Coronary artery (tissue), 2 donors: ENCODE measurements around the gene MRPL12.

ENCODE experiments used
- DNase-seq: peaks from one replicate; pipeline ENCODE4 v3.0.0-alpha.2; 2017; ENCODE audit warnings: low spot score
- H3K27ac ChIP-seq, 2 donors: fragments of 200-600 bp; sonication (generic); one replicate each; pipeline ENCODE4 v1.5.1; 2016 to 2019
- H3K4me3 ChIP-seq: fragments of 200-600 bp; sonication (generic); 2 replicates; pipeline ENCODE4 v1.5.1; 2016; ENCODE audit warnings: mild to moderate bottlenecking, moderate library complexity
- CTCF ChIP-seq: fragments of 200-600 bp; sonication (generic); IDR thresholded peaks from one replicate; pipeline ENCODE4 v1.5.1; 2019; ENCODE audit warnings: antibody characterized with exemption

MRPL12 gene

GRCh38 chr17:81702934-81703746 is at the start of gene MRPL12:
MRPL12 (plus strand) TSS chr17:81703367; CDS start chr17:81703502, 135 bp downstream.
- DNase-seq, result peak; percentile 91
- no peak for TF ChIP-seq CTCF
- Histone ChIP-seq H3K4me3 (peak within 1 kb of the TSS; percentile 80), H3K27ac (peak within 1 kb of the TSS; percentile 87 to 93)

GRCh38 chr17:81655378-81656117 is 47.6 kb upstream of the MRPL12 start:
- Histone ChIP-seq H3K4me3 (no peak overlapping the region), H3K27ac (no peak overlapping the region)
- DNase-seq, result no peak
- TF ChIP-seq CTCF, result no peak

- Histone ChIP-seq H3K4me3 (no peak within 1 kb of the TSS), H3K27ac (no peak within 1 kb of the TSS)
- TF ChIP-seq CTCF, result no peak
- DNase-seq, result no peak
These were observed 46.9 kb upstream of the MRPL12 start, which contains the start of gene PDE6G for GRCh38 chr17:81656118-81656743. PDE6G (minus strand) TSS chr17:81656542; CDS start chr17:81653305, 3,237 bp downstream.

GRCh38 chr17:81656835-81657234 is 46.3 kb upstream of the MRPL12 start:
- no peak overlapping the region for H3K27ac ChIP-seq
- TF ChIP-seq CTCF, result no peak
- no peak overlapping the region for H3K4me3 ChIP-seq
- no peak for DNase-seq

GRCh38 chr17:81659038-81659437 is 44.1 kb upstream of the MRPL12 start:
- DNase-seq, result no peak
- H3K4me3 ChIP-seq, result no peak overlapping the region
- no peak overlapping the region for H3K27ac ChIP-seq
- no peak for TF ChIP-seq CTCF

GRCh38 chr17:81660441-81660840 is 42.7 kb upstream of the MRPL12 start:
- DNase-seq, result no peak
- H3K27ac ChIP-seq, result no peak overlapping the region
- no peak for TF ChIP-seq CTCF
- H3K4me3 ChIP-seq, result no peak overlapping the region
